ENCODE data around the gene SEC23B. TPM values are rescaled to one million over a fixed set of nuclear protein-coding genes. Genes with fewer than 3 reads are reported as not detected.

The SEC23B gene
- total and polyA plus RNA-seq, 2 of the 4 experiments (the other 2 are of a cell fraction), result 51.5 to 78.9 TPM

- Histone ChIP-seq H3K4me3 (ENCODE audit: insufficient read depth, low read depth, low read length) (no peak overlapping the region), H3K4me2 (ENCODE audit: low read depth, low read length) (no peak overlapping the region), H2AK9ac (replicated peaks; ENCODE audit: low read depth, low read length, poor library complexity) (no peak overlapping the region), H3K56ac (ENCODE audit: extremely low read depth, insufficient read depth, low read length) (no peak overlapping the region), H2AK5ac (ENCODE audit: low read depth, low read length) (no peak overlapping the region), H2AFZ (replicated peaks; ENCODE audit: low read length, poor library complexity) (no peak overlapping the region), H3K27ac (ENCODE audit: insufficient read depth, low read length) (no peak overlapping the region), H3K79me1 (ENCODE audit: low read depth in 1 of 2, low read length in 2 of 2) (no peaks in the 10 kb centered on the region), H3K4ac (ENCODE audit: low read depth, low read length) (no peak overlapping the region), H3K14ac (replicated peaks; ENCODE audit: low read depth, low read length) (no peak overlapping the region), H2BK120ac (ENCODE audit: low read depth, low read length) (no peak overlapping the region), H4K20me1 (ENCODE audit: insufficient read depth, low read length) (no peaks in the 10 kb centered on the region), H3K18ac (ENCODE audit: low read depth, low read length) (no peak overlapping the region), H3K9me1 (ENCODE audit: insufficient read depth, low read length) (no peaks in the 10 kb centered on the region; the same call in 1 of the 2 replicates), H2BK5ac (ENCODE audit: low read depth, low read length, poor library complexity, severe bottlenecking) (no peak overlapping the region), H3K9me3 (ENCODE audit: control insufficient read depth, insufficient read depth, low read length) (no peaks in the 10 kb centered on the region), H4K8ac (ENCODE audit: low read depth in 2 of 2, low read length in 2 of 2) (no peak overlapping the region), H2BK15ac (ENCODE audit: low read depth, low read length) (no peak overlapping the region), H3K23ac (ENCODE audit: low read depth, low read length) (no peak overlapping the region), H4K91ac (ENCODE audit: insufficient read depth, low read depth, low read length) (no peak overlapping the region), H3K27me3 (ENCODE audit: control insufficient read depth, insufficient read depth, low read length) (no peaks in the 10 kb centered on the region), H2BK20ac (ENCODE audit: low read depth, low read length) (no peak overlapping the region), H3K9ac (ENCODE audit: low read depth, low read length) (no peak overlapping the region), H4K5ac (ENCODE audit: low read depth, low read length) (no peak overlapping the region), H3K4me1 (ENCODE audit: control insufficient read depth, insufficient read depth, low read length) (no peaks in the 10 kb centered on the region), H3K36me3 (ENCODE audit: control insufficient read depth, insufficient read depth, low read length) (peaks cover 41% of the 10 kb centered on the region)
- ATAC-seq (ENCODE audit: low read depth) (no peak), DNase-seq (no peak)
- CTCF ChIA-PET, result no interaction called here
- POLR2A ChIA-PET (ENCODE audit: unreplicated experiment), result no interaction called here
- intact Hi-C loops (cut with micrococcal nuclease), result no loop called here
- BruUV-seq (replicated peaks), result no TSS peak
- no CpG with 5 or more reads among the region's 7 CpGs for WGBS, 2 experiments (ENCODE audit: extremely low coverage in 2 of 2, insufficient read length in 1 of 2)
- TF ChIP-seq RAD21 (IDR thresholded peaks at IDR 0.05; ENCODE audit: low read length) (no peak), CEBPB (IDR thresholded peaks at IDR 0.05; ENCODE audit: low read depth, low read length) (no peak), MAFK (IDR thresholded peaks at IDR 0.05; ENCODE audit: low read depth, low read length) (no peak), USF2 (IDR thresholded peaks at IDR 0.05; ENCODE audit: low read depth, low read length) (no peak), RFX5 (IDR thresholded peaks at IDR 0.05; ENCODE audit: low read depth, low read length) (no peak), MAZ (IDR thresholded peaks at IDR 0.05; ENCODE audit: borderline replicate concordance, low read depth, low read length) (no peak), POLR2A (IDR thresholded peaks at IDR 0.05; ENCODE audit: low read depth, low read length) (no peak), RCOR1 (IDR thresholded peaks at IDR 0.05; ENCODE audit: insufficient replicate concordance, low read length) (no peak), BHLHE40 (IDR thresholded peaks at IDR 0.05; ENCODE audit: low read depth, low read length) (no peak)
- TF ChIP-seq, protein P1, sequence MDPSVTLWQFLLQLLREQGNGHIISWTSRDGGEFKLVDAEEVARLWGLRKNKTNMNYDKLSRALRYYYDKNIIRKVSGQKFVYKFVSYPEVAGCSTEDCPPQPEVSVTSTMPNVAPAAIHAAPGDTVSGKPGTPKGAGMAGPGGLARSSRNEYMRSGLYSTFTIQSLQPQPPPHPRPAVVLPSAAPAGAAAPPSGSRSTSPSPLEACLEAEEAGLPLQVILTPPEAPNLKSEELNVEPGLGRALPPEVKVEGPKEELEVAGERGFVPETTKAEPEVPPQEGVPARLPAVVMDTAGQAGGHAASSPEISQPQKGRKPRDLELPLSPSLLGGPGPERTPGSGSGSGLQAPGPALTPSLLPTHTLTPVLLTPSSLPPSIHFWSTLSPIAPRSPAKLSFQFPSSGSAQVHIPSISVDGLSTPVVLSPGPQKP (IDR thresholded peaks at IDR 0.05; ENCODE audit: borderline replicate concordance, low read depth, low read length), result no peak
- TF ChIP-seq, protein P2, sequence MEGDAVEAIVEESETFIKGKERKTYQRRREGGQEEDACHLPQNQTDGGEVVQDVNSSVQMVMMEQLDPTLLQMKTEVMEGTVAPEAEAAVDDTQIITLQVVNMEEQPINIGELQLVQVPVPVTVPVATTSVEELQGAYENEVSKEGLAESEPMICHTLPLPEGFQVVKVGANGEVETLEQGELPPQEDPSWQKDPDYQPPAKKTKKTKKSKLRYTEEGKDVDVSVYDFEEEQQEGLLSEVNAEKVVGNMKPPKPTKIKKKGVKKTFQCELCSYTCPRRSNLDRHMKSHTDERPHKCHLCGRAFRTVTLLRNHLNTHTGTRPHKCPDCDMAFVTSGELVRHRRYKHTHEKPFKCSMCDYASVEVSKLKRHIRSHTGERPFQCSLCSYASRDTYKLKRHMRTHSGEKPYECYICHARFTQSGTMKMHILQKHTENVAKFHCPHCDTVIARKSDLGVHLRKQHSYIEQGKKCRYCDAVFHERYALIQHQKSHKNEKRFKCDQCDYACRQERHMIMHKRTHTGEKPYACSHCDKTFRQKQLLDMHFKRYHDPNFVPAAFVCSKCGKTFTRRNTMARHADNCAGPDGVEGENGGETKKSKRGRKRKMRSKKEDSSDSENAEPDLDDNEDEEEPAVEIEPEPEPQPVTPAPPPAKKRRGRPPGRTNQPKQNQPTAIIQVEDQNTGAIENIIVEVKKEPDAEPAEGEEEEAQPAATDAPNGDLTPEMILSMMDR (conservative IDR thresholded peaks at IDR 0.05; ENCODE audit: low read depth, low read length), result no peak
- in situ Hi-C loops (cut with MboI; ENCODE audit: low sequenced_read_pairs), result loop anchor here (25.0 kb wide), 2 partner anchors 93 to 1493 kb away; no protein-coding TSS in a partner anchor
- dilution Hi-C loops (cut with HindIII; ENCODE audit: low sequenced_read_pairs, unreplicated experiment), result no loop called here
Measured at GRCh38 chr20:18543932-18544331, 36.2 kb downstream of the SEC23B start.

All from IMR-90 (cell line).